ENCODE measurements around the gene REN. TPM values are rescaled to one million over a fixed set of nuclear protein-coding genes. Genes with fewer than 3 reads are reported as not detected.
A peak's percentile ranks its signal among the peaks of the same experiment; 100 is the strongest.

The REN gene
- total and polyA plus RNA-seq, 8 donors: 0.10 to 2.4 (median 0.20) TPM; not detected in 1

- ATAC-seq (no peak), DNase-seq (no peak)
- Histone ChIP-seq H3K9me3 (no peaks in the 10 kb centered on the region), H3K27ac (no peak overlapping the region), H3K4me3 (no peak overlapping the region), H3K4me1 (peaks cover 6 to 17% of the 10 kb centered on the region in 2 donors), H3K36me3 (no peaks in the 10 kb centered on the region), H3K27me3 (no peaks in the 10 kb centered on the region)
- no peak for TF ChIP-seq CTCF (IDR thresholded peaks at IDR 0.05)
- intact Hi-C loops (cut with DNase I): no loop called here
These were observed 33.4 kb downstream of the REN start for GRCh38 chr1:204132718-204133117.

DNA sequence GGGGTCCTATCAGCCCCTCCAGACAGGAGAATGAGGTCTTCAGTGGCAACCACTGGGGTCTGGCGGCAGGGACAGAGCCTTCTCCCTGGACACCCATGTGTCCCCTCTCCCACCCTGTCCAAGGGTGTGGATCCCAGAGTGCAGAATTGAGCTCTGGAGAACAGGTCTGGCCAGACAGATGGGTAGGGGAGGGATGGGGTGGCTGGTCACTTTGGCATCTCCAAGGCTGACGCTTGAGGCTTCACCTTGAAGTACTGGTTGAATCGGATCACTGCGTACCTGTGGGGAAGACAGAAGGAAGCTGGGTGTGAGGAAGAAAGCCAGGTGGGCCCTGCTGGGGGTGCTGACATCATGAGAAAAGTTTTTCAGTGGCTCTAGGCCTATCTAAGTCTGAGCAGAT, 34.2 kb downstream of the REN start:
- no peak overlapping the region for H3K27ac ChIP-seq
- peaks cover 6 to 24% of the 10 kb centered on the region in 2 donors for H3K4me1 ChIP-seq
- H3K4me3 ChIP-seq: no peak overlapping the region
- no peak for TF ChIP-seq CTCF (IDR thresholded peaks at IDR 0.05)
- no peaks in the 10 kb centered on the region for H3K27me3 ChIP-seq
- DNase-seq (no peak), ATAC-seq (no peak)
- H3K36me3 ChIP-seq: no peaks in the 10 kb centered on the region
- intact Hi-C loops (cut with DNase I): no loop called here
- no peaks in the 10 kb centered on the region for H3K9me3 ChIP-seq

- Histone ChIP-seq H3K27me3 (no peaks in the 10 kb centered on the region), H3K4me3 (no peak overlapping the region), H3K4me1 (peaks cover 6 to 32% of the 10 kb centered on the region in 2 donors), H3K36me3 (peaks cover 0 to 2% of the 10 kb centered on the region in 2 donors), H3K27ac (peak overlapping the region in 1 of 2 donors; percentile 45), H3K9me3 (no peaks in the 10 kb centered on the region)
- ATAC-seq (no peak), DNase-seq (no peak)
- TF ChIP-seq CTCF (IDR thresholded peaks at IDR 0.05): no peak
- intact Hi-C loops (cut with DNase I): no loop called here
These were observed 34.9 kb downstream of the REN start for GRCh38 chr1:204130981-204131892.

GRCh38 chr1:204130178-204130577, 36.0 kb downstream of the REN start:
- H3K9me3 ChIP-seq: no peaks in the 10 kb centered on the region
- ATAC-seq (no peak), DNase-seq (no peak)
- no peak overlapping the region for H3K4me3 ChIP-seq
- H3K27me3 ChIP-seq: no peaks in the 10 kb centered on the region
- H3K36me3 ChIP-seq: peaks cover 0 to 13% of the 10 kb centered on the region in 2 donors
- intact Hi-C loops (cut with DNase I): no loop called here
- TF ChIP-seq CTCF (IDR thresholded peaks at IDR 0.05): no peak
- H3K4me1 ChIP-seq: peaks cover 6 to 32% of the 10 kb centered on the region in 2 donors
- peak overlapping the region in 1 of 2 donors; percentile 45 for H3K27ac ChIP-seq
